Transverse colon (tissue), 4 donors: ENCODE data around the gene SMYD4.

ENCODE experiments used
- CTCF ChIP-seq, 5 experiments: fragments of 200-600 bp in 3 of 5; fragments of 450-650 bp in 2 of 5; sonication (generic) in 3 of 5; IDR thresholded peaks; 1 replicate in 2 of 5; 2 replicates in 3 of 5; pipeline ENCODE4 v1.5.1; 2016 to 2017; ENCODE audit warnings: antibody characterized with exemption in 5 of 5, inconsistent platforms in 3 of 5, mild to moderate bottlenecking in 2 of 5, moderate library complexity in 1 of 5
- POLR2A ChIP-seq: fragments of 450-650 bp; IDR thresholded peaks from one replicate; pipeline ENCODE4 v1.6.1; 2016; ENCODE audit warnings: antibody characterized with exemption, mild to moderate bottlenecking, moderate library complexity
- POLR2AphosphoS5 ChIP-seq, 3 donors: sonication (generic); formaldehyde crosslinking; IDR thresholded peaks; one replicate each; pipeline ENCODE4 v1.6.1; 2016; ENCODE audit warnings: antibody characterized with exemption in 3 of 3

- TF ChIP-seq POLR2A = no peak
- TF ChIP-seq CTCF (IDR thresholded peaks at IDR 0.05) = no peak
- TF ChIP-seq POLR2AphosphoS5 (IDR thresholded peaks at IDR 0.05) = no peak
Observed at GRCh38 chr17:1755252-1755826, 74.4 kb downstream of the SMYD4 start.
